Neural cell (in vitro differentiated cells): Measurements from ENCODE around the gene ADRM1. TPM values are rescaled to one million over a fixed set of nuclear protein-coding genes. Genes with fewer than 3 reads are reported as not detected.

Experiments used
- H2AFZ ChIP-seq: fragments of 200-600, 300-800 bp; sonication (generic), shearing (Covaris generic); 2 replicates; pipeline ENCODE4 v1.6.0; 2014; ENCODE audit warnings: low read depth, mild to moderate bottlenecking, antibody characterized with exemption, low read length, moderate library complexity
- H3F3A ChIP-seq: fragments of 200-600 bp; shearing (Covaris generic); 2 replicates; pipeline ENCODE4 v1.6.1; 2016; ENCODE audit warnings: mild to moderate bottlenecking, moderate library complexity, mixed read lengths, antibody characterized with exemption, low read length; ENCODE audit not compliant: insufficient read depth, poor library complexity, severe bottlenecking
- H3K27ac ChIP-seq: fragments of 200-600, 300-800 bp; sonication (generic), shearing (Covaris generic); 2 replicates; pipeline ENCODE4 v1.5.1; 2014; ENCODE audit warnings: mild to moderate bottlenecking, low read length, moderate library complexity
- H3K27me3 ChIP-seq: fragments of 300-800, 200-600 bp; sonication (generic), shearing (Covaris generic); 2 replicates; pipeline ENCODE4 v1.6.0; 2014; ENCODE audit warnings: mild to moderate bottlenecking, low read depth, low read length, moderate library complexity; ENCODE audit not compliant: insufficient read depth
- H3K36me3 ChIP-seq: fragments of 300-800, 200-600 bp; sonication (generic), shearing (Covaris generic); 2 replicates; pipeline ENCODE4 v1.5.1; 2014; ENCODE audit warnings: mild to moderate bottlenecking, antibody characterized with exemption, low read length, moderate library complexity; ENCODE audit not compliant: insufficient read depth
- H3K4me2 ChIP-seq: fragments of 300-800, 200-600 bp; sonication (generic), shearing (Covaris generic); 2 replicates; pipeline ENCODE4 v1.6.0; 2014; ENCODE audit warnings: mild to moderate bottlenecking, low read length
- H3K4me3 ChIP-seq: fragments of 300-800, 200-600 bp; sonication (generic), shearing (Covaris generic); 2 replicates; pipeline ENCODE4 v1.5.1; 2014; ENCODE audit warnings: mild to moderate bottlenecking, low read length, moderate library complexity
- H3K79me2 ChIP-seq: fragments of 200-600 bp; shearing (Covaris generic); replicated peaks from 2 replicates; pipeline ENCODE4 v1.6.0; 2014; ENCODE audit warnings: mild to moderate bottlenecking, low read length, moderate library complexity; ENCODE audit not compliant: insufficient read depth
- H3K9ac ChIP-seq: fragments of 300-800, 200-600 bp; sonication (generic), shearing (Covaris generic); 2 replicates; pipeline ENCODE4 v1.6.1; 2016; ENCODE audit warnings: mild to moderate bottlenecking, low read length, mixed read lengths
- H3K9me2 ChIP-seq: fragments of 200-600 bp; shearing (Covaris generic); 2 replicates; pipeline ENCODE4 v1.6.1; 2016; ENCODE audit warnings: mild to moderate bottlenecking, low read length, mixed read lengths; ENCODE audit not compliant: insufficient read depth
- H3K9me3 ChIP-seq: fragments of 200-600, 300-800 bp; sonication (generic), shearing (Covaris generic); 2 replicates; pipeline ENCODE4 v1.6.1; 2016; ENCODE audit warnings: mild to moderate bottlenecking, mixed run types, low read length, moderate library complexity, mixed read lengths
- H4K20me1 ChIP-seq: fragments of 200-600 bp; shearing (Covaris generic); 2 replicates; pipeline ENCODE4 v1.6.1; 2016; ENCODE audit warnings: mild to moderate bottlenecking, mixed run types; ENCODE audit not compliant: insufficient read depth
- EP300 ChIP-seq: fragments of 450-650 bp; conservative IDR thresholded peaks from 2 replicates; pipeline ENCODE4 v1.6.1; 2014; ENCODE audit warnings: antibody characterized with exemption, mild to moderate bottlenecking, moderate library complexity; ENCODE audit not compliant: poor library complexity, severe bottlenecking
- EZH2 ChIP-seq: fragments of 200-600, 300-800 bp; shearing (Covaris generic), sonication (generic); IDR thresholded peaks from 2 replicates; pipeline ENCODE4 v1.6.1; 2014; ENCODE audit warnings: antibody characterized with exemption, low read length, borderline replicate concordance, mild to moderate bottlenecking; ENCODE audit not compliant: insufficient read depth, poor library complexity, severe bottlenecking
- MXI1 ChIP-seq: fragments of 450-650 bp; conservative IDR thresholded peaks from 2 replicates; pipeline ENCODE4 v1.6.1; 2014; ENCODE audit warnings: antibody characterized with exemption, mild to moderate bottlenecking; ENCODE audit not compliant: poor library complexity, severe bottlenecking
- POLR2AphosphoS5 ChIP-seq: IDR thresholded peaks from 2 replicates; pipeline ENCODE4 v1.6.1; 2012
- RAD21 ChIP-seq: fragments of 450-650 bp; conservative IDR thresholded peaks from 2 replicates; pipeline ENCODE4 v1.6.1; 2014; ENCODE audit warnings: antibody characterized with exemption, mild to moderate bottlenecking, moderate library complexity
- SMC3 ChIP-seq: fragments of 450-650 bp; conservative IDR thresholded peaks from 2 replicates; pipeline ENCODE4 v1.6.1; 2014; ENCODE audit warnings: antibody characterized with exemption, mild to moderate bottlenecking, moderate library complexity; ENCODE audit not compliant: poor library complexity
- TAF1 ChIP-seq: IDR thresholded peaks from 2 replicates; pipeline ENCODE4 v1.6.1; 2012; ENCODE audit warnings: low read depth
- polyA plus RNA-seq: library from polyadenylated mRNA; depleted of rRNA; stranded (reverse); fragments of >200 nt; gene quantifications from 2 replicates; pipeline ENCODE4 v1.2.3, GENCODE V29; 2014
- TF ChIP-seq, protein P1 (sequence below): fragments of 450-650 bp; IDR thresholded peaks from 2 replicates; pipeline ENCODE4 v1.5.1; 2014; ENCODE audit warnings: antibody characterized with exemption, mild to moderate bottlenecking, moderate library complexity; ENCODE audit not compliant: poor library complexity, severe bottlenecking
- TF ChIP-seq, protein P2 (sequence below): IDR thresholded peaks from 2 replicates; pipeline ENCODE4 v1.6.1; 2012; ENCODE audit warnings: borderline replicate concordance

ADRM1 gene
- polyA plus RNA-seq, 1 donor from 2014 or later = 111 TPM

DNA sequence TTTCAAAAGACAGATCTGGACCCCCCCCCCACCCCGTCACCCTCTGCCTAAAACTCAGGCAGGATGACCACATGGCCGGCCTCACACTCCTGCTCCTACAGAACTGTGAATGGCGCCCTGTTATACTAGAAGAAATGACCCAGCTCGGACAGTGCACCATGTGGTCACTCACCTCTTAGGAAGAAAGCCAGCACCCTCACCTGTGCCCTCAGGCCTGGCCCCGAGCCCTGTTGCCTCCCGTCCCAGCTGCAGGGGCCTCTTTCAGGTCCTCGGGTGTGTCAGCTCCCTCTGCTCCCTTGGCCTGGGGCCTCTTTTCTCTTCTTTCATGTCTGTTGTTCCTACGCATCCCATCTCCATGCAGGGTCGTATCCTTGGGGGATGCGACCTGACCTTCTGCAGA, 40.7 kb upstream of the ADRM1 start:
- Histone ChIP-seq H3K27ac (no peak overlapping the region), H2AFZ (no peak overlapping the region), H3K9me2 (no peaks in the 10 kb centered on the region), H3K4me3 (no peak overlapping the region), H3K27me3 (no peaks in the 10 kb centered on the region), H3K79me2 (peaks cover 3% of the 10 kb centered on the region), H3K36me3 (no peaks in the 10 kb centered on the region), H3F3A (no peaks in the 10 kb centered on the region), H4K20me1 (no peaks in the 10 kb centered on the region), H3K9ac (no peak overlapping the region), H3K9me3 (no peaks in the 10 kb centered on the region), H3K4me2 (no peak overlapping the region)
- no peak for TF ChIP-seq EZH2
- TF ChIP-seq, protein P1, sequence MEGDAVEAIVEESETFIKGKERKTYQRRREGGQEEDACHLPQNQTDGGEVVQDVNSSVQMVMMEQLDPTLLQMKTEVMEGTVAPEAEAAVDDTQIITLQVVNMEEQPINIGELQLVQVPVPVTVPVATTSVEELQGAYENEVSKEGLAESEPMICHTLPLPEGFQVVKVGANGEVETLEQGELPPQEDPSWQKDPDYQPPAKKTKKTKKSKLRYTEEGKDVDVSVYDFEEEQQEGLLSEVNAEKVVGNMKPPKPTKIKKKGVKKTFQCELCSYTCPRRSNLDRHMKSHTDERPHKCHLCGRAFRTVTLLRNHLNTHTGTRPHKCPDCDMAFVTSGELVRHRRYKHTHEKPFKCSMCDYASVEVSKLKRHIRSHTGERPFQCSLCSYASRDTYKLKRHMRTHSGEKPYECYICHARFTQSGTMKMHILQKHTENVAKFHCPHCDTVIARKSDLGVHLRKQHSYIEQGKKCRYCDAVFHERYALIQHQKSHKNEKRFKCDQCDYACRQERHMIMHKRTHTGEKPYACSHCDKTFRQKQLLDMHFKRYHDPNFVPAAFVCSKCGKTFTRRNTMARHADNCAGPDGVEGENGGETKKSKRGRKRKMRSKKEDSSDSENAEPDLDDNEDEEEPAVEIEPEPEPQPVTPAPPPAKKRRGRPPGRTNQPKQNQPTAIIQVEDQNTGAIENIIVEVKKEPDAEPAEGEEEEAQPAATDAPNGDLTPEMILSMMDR = no peak
- TF ChIP-seq MXI1 = no peak
- no peak for TF ChIP-seq TAF1
- TF ChIP-seq POLR2AphosphoS5 = no peak
- no peak for TF ChIP-seq EP300
- TF ChIP-seq RAD21 = no peak
- TF ChIP-seq, protein P2, sequence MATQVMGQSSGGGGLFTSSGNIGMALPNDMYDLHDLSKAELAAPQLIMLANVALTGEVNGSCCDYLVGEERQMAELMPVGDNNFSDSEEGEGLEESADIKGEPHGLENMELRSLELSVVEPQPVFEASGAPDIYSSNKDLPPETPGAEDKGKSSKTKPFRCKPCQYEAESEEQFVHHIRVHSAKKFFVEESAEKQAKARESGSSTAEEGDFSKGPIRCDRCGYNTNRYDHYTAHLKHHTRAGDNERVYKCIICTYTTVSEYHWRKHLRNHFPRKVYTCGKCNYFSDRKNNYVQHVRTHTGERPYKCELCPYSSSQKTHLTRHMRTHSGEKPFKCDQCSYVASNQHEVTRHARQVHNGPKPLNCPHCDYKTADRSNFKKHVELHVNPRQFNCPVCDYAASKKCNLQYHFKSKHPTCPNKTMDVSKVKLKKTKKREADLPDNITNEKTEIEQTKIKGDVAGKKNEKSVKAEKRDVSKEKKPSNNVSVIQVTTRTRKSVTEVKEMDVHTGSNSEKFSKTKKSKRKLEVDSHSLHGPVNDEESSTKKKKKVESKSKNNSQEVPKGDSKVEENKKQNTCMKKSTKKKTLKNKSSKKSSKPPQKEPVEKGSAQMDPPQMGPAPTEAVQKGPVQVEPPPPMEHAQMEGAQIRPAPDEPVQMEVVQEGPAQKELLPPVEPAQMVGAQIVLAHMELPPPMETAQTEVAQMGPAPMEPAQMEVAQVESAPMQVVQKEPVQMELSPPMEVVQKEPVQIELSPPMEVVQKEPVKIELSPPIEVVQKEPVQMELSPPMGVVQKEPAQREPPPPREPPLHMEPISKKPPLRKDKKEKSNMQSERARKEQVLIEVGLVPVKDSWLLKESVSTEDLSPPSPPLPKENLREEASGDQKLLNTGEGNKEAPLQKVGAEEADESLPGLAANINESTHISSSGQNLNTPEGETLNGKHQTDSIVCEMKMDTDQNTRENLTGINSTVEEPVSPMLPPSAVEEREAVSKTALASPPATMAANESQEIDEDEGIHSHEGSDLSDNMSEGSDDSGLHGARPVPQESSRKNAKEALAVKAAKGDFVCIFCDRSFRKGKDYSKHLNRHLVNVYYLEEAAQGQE = no peak
- no peak for TF ChIP-seq SMC3

DNA sequence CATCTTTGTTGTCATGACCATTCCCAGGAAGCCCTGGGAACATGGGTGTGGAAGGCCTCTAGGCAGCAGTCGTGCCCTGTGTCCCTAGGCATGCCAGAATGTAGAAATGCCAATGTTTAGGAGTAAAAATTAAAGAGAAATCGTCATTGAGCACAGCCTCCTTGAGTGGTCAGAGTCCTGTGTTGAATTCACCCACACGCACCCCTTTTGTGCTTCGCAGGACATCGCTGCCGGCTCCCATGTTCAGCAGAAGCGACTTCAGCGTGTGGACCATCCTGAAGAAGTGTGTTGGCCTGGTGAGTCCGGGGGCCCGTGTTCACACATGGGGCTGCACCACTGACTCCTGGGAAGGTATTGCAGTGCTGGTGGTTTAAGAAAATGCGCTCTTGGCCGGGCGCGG, 39.4 kb upstream of the ADRM1 start:
- H3K9me2 ChIP-seq = no peaks in the 10 kb centered on the region
- H3F3A ChIP-seq = no peaks in the 10 kb centered on the region
- H3K27ac ChIP-seq = no peak overlapping the region
- H3K9me3 ChIP-seq = no peaks in the 10 kb centered on the region
- no peaks in the 10 kb centered on the region for H3K36me3 ChIP-seq
- H2AFZ ChIP-seq = no peak overlapping the region
- no peaks in the 10 kb centered on the region for H3K27me3 ChIP-seq
- H3K79me2 ChIP-seq = peaks cover 3% of the 10 kb centered on the region
- no peak overlapping the region for H3K4me2 ChIP-seq
- no peak for TF ChIP-seq TAF1
- TF ChIP-seq, protein P1 = no peak
- TF ChIP-seq RAD21 = no peak
- TF ChIP-seq EZH2 = no peak
- no peak for TF ChIP-seq POLR2AphosphoS5
- no peak for TF ChIP-seq MXI1
- no peak for TF ChIP-seq EP300
- TF ChIP-seq, protein P2 = no peak
- no peak for TF ChIP-seq SMC3
- H3K4me3 ChIP-seq = no peak overlapping the region
- H4K20me1 ChIP-seq = no peaks in the 10 kb centered on the region
- no peak overlapping the region for H3K9ac ChIP-seq
